HG03039 (cell line): ENCODE data around the gene EFNA4.
A peak's percentile ranks its signal among the peaks of the same experiment; 100 is the strongest.

Experiments used
- ATAC-seq: cut with Tn5 transposase; IDR thresholded peaks from one replicate; pipeline ENCODE4 v1.9.1; 2021; ENCODE audit warnings: mild to moderate bottlenecking, moderate library complexity; ENCODE audit not compliant: unreplicated experiment

The EFNA4 gene

GRCh38 chr1:155051342-155051776 is 12.2 kb upstream of the EFNA4 start:
- ATAC-seq: no peak

DNA sequence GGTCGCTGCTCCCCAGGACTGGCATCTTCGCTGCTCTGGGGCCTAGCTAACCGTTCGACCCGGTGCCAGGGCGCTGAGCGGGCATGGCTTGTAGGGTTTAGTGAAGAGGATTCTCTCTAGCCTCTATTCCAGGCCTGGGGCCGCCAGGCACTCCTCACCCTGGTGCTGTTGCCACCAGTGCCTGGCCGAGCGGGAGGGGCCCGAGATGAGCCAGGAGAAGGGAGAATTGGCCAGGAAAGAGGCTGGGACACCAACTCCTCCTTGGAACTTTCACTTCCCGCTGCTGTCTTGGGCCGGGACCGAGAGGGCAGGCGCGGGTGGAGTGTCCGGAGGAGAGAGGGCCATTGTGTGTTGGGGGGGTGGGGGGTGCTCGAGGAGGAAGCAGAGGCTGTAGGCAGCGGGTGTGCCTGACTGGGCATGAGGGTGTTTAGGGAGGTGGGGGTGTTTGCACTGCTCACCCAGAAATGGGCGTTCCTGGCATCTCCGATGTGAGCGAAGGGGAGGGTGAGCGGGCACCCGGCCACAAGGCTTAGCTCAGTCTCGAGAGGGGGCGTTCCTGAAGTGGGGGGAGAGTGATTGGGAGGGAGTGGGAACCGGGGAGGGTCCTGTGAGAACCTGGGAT is 11.7 kb upstream of the EFNA4 start:
- no peak for ATAC-seq

GRCh38 chr1:155052439-155053395 is 10.8 kb upstream of the EFNA4 start:
- no peak for ATAC-seq

DNA sequence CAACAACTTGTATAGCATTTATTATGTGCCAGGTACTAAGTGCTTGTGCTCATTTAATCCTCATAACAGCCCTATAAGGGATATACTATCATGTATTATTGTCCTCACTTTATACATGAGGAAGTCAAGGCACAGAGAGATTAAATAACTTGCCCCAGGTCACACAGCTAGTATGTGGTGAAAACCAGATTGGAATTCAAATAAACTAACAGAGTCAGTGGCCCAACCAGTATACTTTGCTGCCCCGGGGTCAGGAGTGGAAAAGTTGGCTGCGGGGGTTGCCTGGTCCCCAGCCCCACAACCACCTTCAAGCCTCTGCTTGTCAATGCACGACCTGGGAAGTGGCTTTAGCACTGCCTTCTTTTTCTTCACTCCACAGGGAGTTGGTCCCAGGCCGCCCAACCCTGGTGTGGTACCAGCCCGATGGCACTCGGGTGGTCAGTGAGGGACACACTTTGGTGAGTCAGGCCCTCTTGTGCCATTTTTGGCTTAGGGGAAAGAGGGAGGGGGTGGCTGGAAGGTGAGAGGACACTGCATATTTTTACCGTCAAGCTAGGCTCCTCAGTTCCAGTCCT is 9.9 kb upstream of the EFNA4 start:
- no peak for ATAC-seq

GRCh38 chr1:155057104-155057503 is 6.4 kb upstream of the EFNA4 start:
- no peak for ATAC-seq

GRCh38 chr1:155057788-155058211 is 5.7 kb upstream of the EFNA4 start:
- ATAC-seq: no peak

- no peak for ATAC-seq
Measured at GRCh38 chr1:155060736-155061135, 2.8 kb upstream of the EFNA4 start.

DNA sequence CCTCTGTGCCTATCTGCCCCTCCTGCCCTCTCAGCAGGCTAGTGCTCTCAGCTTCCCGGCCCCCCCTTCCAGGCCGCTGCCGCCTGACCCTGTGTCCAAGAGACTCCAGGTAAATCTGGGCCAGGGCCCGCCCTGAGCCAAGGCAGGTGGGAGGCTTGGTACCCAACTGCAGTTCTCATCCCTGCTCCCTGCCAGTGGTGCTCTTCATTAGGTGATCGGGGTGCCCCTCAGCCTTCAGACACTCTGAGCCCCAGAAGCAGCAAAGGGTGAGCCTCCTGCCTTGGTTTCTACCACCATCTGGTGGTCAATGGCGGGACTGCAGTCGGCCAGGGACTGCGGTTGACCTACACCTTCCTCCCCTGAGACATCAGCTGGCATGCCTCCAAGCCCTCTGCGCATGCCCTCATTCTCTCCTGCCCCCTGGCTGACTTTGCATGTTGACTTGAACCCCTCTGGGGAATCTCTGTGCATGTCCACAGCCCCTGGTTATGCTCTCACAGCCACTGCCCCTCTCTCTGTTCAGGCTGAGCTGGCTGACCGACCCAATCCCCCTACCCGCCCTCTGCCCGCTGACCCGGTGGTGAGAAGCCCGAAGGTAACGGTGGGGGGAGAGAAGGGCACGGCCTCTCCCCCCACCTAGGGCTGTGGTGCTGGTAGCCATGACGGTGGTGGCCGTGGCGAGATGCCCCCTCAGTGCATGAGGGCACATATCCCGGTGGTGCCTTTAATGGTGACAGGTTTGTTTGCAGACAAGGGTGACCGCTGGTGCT is 2.0 kb upstream of the EFNA4 start:
- ATAC-seq: no peak

DNA sequence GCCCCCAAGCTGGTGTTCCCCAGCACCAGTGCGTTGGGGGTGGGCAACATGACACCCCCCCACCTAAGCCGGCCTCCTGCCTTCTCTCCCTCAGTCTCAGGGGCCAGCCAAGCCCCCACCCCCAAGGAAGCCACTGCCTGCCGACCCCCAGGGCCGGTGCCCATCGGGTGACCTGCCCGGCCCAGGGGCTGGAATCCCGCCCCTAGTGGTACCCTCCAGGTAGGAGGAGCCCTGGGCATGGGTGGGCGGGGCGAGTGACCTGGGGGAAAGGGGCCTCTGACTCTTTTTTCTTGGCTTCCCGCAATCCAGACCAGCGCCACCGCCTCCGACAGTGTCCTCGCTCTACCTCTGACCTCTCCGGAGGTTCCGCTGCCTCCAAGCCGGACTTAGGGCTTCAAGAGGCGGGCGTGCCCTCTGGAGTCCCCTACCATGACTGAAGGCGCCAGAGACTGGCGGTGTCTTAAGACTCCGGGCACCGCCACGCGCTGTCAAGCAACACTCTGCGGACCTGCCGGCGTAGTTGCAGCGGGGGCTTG is 1.3 kb upstream of the EFNA4 start:
- ATAC-seq: no peak

DNA sequence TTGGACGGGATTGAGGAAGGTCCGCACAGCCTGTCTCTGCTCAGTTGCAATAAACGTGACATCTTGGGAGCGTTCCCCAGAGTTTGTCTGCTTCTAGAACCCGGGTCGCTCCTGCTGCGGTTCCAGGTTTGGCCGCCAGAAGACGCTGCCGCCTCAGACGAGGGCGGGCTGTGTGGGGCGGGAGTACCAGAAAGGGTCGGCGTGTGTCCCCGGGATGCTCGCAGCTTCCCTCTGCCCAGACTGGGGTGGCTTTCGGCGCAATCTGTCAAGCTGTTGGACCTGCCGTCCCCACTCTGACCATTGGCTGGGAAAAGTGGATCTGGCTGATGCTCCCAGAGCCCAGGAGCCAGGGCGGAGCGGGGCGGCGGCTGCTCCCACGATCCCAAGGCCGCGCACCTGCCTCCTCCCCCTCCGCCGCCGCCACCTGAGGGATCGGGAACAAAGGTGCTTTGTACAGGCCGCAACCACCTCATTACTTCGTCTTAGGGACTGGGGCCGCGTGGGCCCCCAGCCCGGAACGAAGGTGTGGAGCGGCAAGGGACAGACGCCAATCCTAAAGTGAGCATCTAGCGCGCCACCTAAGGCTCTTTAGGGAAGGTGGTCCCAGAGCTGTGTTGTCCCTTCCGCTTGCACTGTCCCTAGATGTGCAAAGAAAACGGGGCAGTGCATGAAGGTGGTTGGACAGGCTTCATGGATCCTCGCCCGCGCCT is 683 bp upstream of the EFNA4 start:
- no peak for ATAC-seq

- ATAC-seq: no peak
Measured at GRCh38 chr1:155064111-155064831, 731 bp downstream of the EFNA4 start.

DNA sequence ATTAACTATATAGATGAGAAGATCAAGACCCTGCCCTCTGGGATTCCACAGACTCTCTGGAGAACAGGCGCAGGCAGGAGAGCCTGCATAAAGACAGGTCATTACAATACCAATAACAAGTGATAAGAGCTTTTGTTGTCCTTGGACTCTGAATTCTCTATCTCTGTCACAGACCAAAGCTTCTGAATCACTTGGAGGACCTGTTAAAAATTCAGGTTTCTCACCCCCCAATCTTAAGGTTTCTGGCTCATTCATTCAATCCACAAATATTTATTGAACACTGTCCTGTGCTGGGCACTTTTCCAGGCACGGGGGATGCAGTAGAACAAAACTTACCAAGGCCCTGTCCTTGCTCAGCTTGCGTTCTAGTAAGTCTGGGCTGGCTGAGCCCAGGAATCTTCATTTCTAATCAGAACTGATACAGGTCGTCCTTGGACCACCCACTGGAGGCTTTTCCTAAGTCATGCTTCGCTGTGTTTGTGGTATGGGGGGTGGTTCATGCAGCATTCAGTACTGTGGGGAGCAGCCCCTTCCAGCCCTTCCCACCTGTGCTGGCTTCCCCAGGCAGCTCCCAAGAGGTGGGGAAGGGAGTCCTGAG is 1.4 kb downstream of the EFNA4 start:
- no peak for ATAC-seq

DNA sequence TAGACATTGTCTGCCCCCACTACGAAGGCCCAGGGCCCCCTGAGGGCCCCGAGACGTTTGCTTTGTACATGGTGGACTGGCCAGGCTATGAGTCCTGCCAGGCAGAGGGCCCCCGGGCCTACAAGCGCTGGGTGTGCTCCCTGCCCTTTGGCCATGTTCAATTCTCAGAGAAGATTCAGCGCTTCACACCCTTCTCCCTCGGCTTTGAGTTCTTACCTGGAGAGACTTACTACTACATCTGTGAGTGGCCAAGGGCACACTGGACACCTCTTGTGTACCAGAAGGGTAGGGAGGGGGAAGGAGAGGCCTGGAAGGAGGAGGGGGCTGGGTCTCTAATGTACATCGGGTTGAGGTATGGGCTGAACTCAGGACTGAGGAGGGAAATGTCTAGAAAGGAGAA is 3.2 kb downstream of the EFNA4 start:
- no peak for ATAC-seq

DNA sequence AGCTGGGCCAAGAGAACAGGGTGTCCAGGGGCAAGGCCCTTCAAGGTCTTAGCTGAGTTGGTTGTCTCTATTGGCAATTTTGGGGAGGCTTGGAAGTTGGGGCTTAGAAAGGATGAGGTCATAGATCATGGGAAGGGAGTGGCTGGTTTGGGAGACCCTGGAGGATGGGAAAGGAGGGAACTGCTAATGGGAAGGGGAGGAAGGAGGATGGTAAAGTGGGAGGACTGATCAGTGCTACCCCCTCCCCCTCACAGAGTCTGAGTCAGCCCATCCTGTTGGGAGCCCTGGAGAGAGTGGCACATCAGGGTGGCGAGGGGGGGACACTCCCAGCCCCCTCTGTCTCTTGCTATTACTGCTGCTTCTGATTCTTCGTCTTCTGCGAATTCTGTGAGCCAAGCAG is 5.1 kb downstream of the EFNA4 start:
- ATAC-seq: no peak

DNA sequence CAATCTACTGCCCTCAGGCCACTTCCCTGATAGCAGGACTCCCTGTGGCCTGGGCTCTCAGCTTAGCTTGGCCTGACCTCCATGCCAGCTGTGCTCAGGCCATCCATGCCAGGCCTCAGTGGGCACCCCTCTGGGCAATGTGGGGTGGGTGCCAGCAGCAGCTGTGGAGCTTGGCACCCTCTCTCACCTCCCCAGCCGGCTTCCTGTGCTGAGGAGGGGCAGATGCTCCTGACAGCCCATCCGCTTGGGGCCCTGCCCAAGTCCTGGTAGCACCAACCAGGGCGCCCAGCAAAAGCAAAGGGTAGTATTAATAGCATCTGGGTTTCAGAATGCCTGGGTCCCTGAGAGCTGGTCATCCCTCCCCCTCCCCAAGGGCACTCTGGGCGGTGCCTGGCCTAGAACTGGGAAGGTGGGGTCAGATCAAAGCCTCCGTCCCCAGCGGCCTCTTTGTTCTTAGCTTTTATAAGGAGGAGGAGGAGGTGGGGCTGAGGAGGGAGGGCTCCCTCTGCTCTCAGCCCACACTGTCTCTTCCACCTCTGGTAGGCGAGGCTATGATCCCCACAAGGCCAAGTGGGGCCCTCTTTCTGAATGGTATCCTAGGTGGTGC is 6.1 kb downstream of the EFNA4 start:
- ATAC-seq: no peak

DNA sequence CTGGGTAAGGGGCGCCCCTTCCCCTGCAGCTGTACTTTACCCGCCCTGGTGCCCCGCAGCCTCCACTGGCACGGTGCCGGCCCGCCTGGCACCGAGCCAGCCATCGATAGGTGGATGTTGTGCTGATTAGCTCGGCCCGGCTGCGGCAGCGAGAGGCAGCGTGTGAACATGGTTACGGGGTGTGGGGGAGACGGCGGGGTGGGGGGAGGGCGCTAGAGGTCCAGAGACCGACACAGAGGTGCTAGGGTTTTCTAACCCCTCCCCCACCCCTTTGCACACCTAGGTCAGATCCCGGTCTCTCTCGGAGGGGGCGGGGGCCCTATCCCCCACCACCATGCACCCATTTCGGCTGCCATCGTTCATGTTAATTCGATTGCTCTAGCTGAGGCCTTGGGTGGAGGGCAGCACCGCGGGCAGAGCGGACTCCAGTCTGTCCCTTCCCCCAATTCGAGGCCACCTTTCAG is 6.7 kb downstream of the EFNA4 start:
- no peak for ATAC-seq

DNA sequence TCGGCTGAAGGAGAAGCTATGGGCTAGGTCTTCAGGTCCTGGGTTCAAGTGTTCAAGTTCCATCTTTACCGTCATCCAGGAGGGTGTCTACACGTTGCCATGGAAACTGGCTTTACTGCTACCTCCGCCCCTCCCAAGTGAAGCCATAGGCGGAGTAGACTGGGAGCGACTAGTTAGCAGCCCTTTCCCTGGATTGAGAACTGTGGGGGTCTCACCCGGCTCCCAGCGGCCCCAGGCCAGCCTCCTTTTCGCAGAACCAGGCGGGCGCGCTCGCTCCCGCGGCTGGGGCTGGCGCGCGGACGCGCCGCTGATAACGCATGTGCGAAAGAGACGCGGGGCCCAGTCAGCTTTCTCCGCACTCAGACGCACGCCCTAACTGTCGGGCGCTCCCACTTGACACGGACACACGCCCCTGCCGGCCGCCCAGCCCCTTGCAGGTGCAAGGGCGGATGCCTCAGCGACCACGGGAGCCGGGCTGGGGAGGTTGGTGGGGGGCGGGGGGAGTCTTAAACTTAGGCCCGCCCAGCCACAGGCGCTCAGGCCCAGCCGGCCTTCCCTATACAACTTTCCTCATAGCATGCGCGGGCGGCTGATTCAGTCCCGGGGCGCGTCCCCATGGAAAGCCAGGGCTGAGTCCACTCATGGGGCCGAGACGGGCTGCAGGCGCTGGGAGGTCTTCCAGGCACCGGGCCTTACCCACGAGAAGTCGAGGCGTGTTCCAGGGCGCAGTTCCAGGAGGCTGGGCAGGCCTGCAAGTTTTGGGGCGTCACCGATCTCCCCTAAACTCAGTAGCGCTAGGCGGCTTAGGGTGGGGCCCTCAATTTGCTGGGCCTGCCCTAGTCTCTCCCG is 7.4 kb downstream of the EFNA4 start:
- peak; percentile 50 for ATAC-seq

DNA sequence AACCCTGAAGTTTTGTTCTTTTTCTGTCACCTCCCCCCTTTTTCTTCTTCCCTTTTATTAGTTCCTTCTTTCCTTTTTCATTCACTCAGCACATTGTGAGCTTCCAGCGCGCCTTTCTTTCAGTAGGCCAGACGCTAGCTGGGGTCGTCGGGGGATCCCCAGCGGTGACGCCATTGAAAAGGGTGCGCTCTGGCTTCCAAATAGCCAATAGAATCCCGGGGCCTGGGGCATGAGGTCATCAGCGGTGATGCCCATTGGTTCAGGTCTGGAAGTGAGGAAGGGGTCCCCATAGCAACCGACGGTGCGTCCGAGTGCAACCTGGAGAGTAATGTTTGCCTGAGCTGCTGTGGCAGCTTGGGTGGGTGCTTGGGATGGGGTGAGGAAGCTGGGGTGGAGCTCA is 8.2 kb downstream of the EFNA4 start:
- ATAC-seq: no peak
